PFSK-1 (cell line): ENCODE results near the gene ERC1.

ENCODE experiments used
- FOXP2 ChIP-seq: optimal IDR thresholded peaks from 2 replicates; pipeline ENCODE3; 2011; ENCODE audit warnings: borderline replicate concordance, control low read depth, inconsistent platforms; ENCODE audit not compliant: insufficient read depth; ENCODE audit errors: extremely low read length, extremely low read depth
- POLR2AphosphoS5 ChIP-seq: IDR thresholded peaks from 2 replicates; pipeline ENCODE4 v1.6.1; 2012; ENCODE audit warnings: low read depth, mild to moderate bottlenecking, control low read depth, low read length, moderate library complexity
- REST ChIP-seq, 2 experiments: IDR thresholded peaks; 2 replicates each; pipeline versions ENCODE4 v1.6.1 to v1.8.0; 2011 to 2012; ENCODE audit warnings: low read depth in 2 of 2, low read length in 2 of 2, control low read depth in 1 of 2, inconsistent platforms in 1 of 2, mild to moderate bottlenecking in 1 of 2, moderate library complexity in 1 of 2; ENCODE audit not compliant: insufficient read depth in 1 of 2
- SIN3A ChIP-seq: IDR thresholded peaks from 2 replicates; pipeline ENCODE4 v1.6.1; 2012; ENCODE audit warnings: mild to moderate bottlenecking, low read length, moderate library complexity, borderline replicate concordance; ENCODE audit not compliant: insufficient read depth
- TAF1 ChIP-seq: IDR thresholded peaks from 2 replicates; pipeline ENCODE4 v1.6.1; 2012; ENCODE audit warnings: low read length, control low read depth, borderline replicate concordance; ENCODE audit not compliant: insufficient read depth

Gene ERC1

GRCh38 chr12:1360441-1361210, 369.6 kb downstream of the ERC1 start:
- TF ChIP-seq TAF1 (no peak), SIN3A (no peak), FOXP2 (no peak), REST (IDR thresholded peaks at IDR 0.05; ENCODE audit: insufficient read depth in 1 of 2, low read depth in 2 of 2, low read length in 2 of 2) (no peak), POLR2AphosphoS5 (no peak)

- no peak for TF ChIP-seq SIN3A
- no peak for TF ChIP-seq TAF1
- TF ChIP-seq REST (IDR thresholded peaks at IDR 0.05; ENCODE audit: insufficient read depth in 1 of 2, low read depth in 2 of 2, low read length in 2 of 2) = no peak
- no peak for TF ChIP-seq POLR2AphosphoS5
- TF ChIP-seq FOXP2 = no peak
These were observed 371.2 kb downstream of the ERC1 start for GRCh38 chr12:1362143-1362662.

- TF ChIP-seq TAF1 = no peak
- TF ChIP-seq FOXP2 = no peak
- TF ChIP-seq SIN3A = no peak
- TF ChIP-seq REST (IDR thresholded peaks at IDR 0.05; ENCODE audit: insufficient read depth in 1 of 2, low read depth in 2 of 2, low read length in 2 of 2) = no peak
- no peak for TF ChIP-seq POLR2AphosphoS5
These were observed 374.7 kb downstream of the ERC1 start for GRCh38 chr12:1365703-1366102.

GRCh38 chr12:1367331-1368291, 376.6 kb downstream of the ERC1 start:
- TF ChIP-seq TAF1 (no peak), REST (IDR thresholded peaks at IDR 0.05; ENCODE audit: insufficient read depth in 1 of 2, low read depth in 2 of 2, low read length in 2 of 2) (no peak), POLR2AphosphoS5 (no peak), SIN3A (no peak), FOXP2 (no peak)
